Endothelial cell (in vitro differentiated cells): Measurements from ENCODE around the gene IFIT1. TPM values are rescaled to one million over a fixed set of nuclear protein-coding genes. Genes with fewer than 3 reads are reported as not detected.

ENCODE experiments used
- DNase-seq: peaks from one replicate; pipeline ENCODE4 v3.0.0; 2021; ENCODE audit warnings: low spot score
- H3K27ac Mint-ChIP-seq: one replicate; pipeline ENCODE4 v1.8.0; 2021; ENCODE audit warnings: mixed read lengths, inconsistent platforms; ENCODE audit not compliant: unreplicated experiment
- H3K27me3 Mint-ChIP-seq: one replicate; pipeline ENCODE4 v1.8.0; 2021; ENCODE audit warnings: mild to moderate bottlenecking, moderate library complexity, mixed read lengths, inconsistent platforms; ENCODE audit not compliant: unreplicated experiment
- H3K36me3 Mint-ChIP-seq: one replicate; pipeline ENCODE4 v1.8.0; 2021; ENCODE audit warnings: mild to moderate bottlenecking, low read depth, mixed read lengths, inconsistent platforms; ENCODE audit not compliant: unreplicated experiment
- H3K4me1 Mint-ChIP-seq: one replicate; pipeline ENCODE4 v1.8.0; 2021; ENCODE audit warnings: mild to moderate bottlenecking, mixed read lengths, inconsistent platforms; ENCODE audit not compliant: unreplicated experiment
- H3K4me3 Mint-ChIP-seq: one replicate; pipeline ENCODE4 v1.8.0; 2021; ENCODE audit warnings: mild to moderate bottlenecking, mixed read lengths, inconsistent platforms; ENCODE audit not compliant: unreplicated experiment
- H3K9me3 Mint-ChIP-seq: one replicate; pipeline ENCODE4 v1.8.0; 2021; ENCODE audit warnings: mixed read lengths, inconsistent platforms; ENCODE audit not compliant: unreplicated experiment
- total RNA-seq: library from RNA; stranded (reverse); fragmentation: NEBNext Ultra II Directional; extraction: Animal tissue kit (Norgen Biotek cat#: 25700); gene quantifications from one replicate; pipeline ENCODE4 v1.2.1, GENCODE V29; 2021; ENCODE audit not compliant: unreplicated experiment
- TF ChIP-seq, protein P1 (sequence below): fragments of 200-600 bp; sonication (generic); IDR thresholded peaks from one replicate; pipeline ENCODE4 v1.5.0; 2021; ENCODE audit warnings: antibody characterized with exemption; ENCODE audit not compliant: unreplicated experiment

IFIT1 gene
- total RNA-seq, 1 donor from 2014 or later: 2.0 TPM

DNA sequence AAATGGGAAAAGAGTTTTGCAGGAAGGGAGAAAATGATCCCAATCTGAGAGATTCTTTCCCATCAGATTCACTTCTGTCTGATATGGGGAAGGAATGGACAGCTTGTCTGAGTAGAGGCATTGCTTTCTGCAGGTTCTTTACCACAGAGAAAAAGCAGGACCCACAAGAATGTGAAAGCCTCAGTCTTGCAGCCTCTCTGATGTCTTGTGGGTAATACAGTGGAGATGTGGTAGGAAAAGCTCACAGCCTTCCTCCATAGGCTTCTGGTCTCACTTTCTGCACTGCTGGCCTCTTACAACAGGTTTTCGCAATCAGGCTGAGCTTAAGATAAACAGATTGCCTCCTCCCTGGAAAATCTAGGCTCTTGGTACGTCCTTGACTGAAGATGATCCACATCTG lies 551 bp downstream of the IFIT1 start:
- DNase-seq: no peak
- peaks cover 3% of the 10 kb centered on the region for H3K4me1 Mint-ChIP-seq
- no peaks in the 10 kb centered on the region for H3K36me3 Mint-ChIP-seq
- H3K4me3 Mint-ChIP-seq: no peak overlapping the region
- no peak overlapping the region for H3K27ac Mint-ChIP-seq
- peaks cover 2% of the 10 kb centered on the region for H3K27me3 Mint-ChIP-seq
- no peaks in the 10 kb centered on the region for H3K9me3 Mint-ChIP-seq
- TF ChIP-seq, protein P1, sequence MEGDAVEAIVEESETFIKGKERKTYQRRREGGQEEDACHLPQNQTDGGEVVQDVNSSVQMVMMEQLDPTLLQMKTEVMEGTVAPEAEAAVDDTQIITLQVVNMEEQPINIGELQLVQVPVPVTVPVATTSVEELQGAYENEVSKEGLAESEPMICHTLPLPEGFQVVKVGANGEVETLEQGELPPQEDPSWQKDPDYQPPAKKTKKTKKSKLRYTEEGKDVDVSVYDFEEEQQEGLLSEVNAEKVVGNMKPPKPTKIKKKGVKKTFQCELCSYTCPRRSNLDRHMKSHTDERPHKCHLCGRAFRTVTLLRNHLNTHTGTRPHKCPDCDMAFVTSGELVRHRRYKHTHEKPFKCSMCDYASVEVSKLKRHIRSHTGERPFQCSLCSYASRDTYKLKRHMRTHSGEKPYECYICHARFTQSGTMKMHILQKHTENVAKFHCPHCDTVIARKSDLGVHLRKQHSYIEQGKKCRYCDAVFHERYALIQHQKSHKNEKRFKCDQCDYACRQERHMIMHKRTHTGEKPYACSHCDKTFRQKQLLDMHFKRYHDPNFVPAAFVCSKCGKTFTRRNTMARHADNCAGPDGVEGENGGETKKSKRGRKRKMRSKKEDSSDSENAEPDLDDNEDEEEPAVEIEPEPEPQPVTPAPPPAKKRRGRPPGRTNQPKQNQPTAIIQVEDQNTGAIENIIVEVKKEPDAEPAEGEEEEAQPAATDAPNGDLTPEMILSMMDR: no peak

DNA sequence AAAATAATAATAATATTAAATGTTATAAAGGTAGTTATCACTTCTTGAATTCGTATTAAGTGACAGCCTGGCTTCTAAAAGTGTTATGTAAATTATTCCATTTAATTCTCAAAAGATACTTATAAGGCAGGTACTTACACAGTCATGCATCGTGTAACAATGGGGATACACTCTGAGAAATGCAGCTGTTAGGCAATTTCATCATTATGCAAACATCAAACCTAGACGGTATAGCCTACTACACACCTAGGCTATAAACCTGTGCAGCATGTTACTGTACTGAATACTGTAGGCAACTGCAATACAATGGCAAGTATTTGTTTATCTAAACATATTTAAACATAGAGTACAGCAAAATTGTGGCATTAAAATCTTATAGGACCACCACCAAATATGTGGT lies 1.5 kb downstream of the IFIT1 start:
- H3K27ac Mint-ChIP-seq: no peak overlapping the region
- no peak for DNase-seq
- H3K36me3 Mint-ChIP-seq: no peaks in the 10 kb centered on the region
- no peaks in the 10 kb centered on the region for H3K27me3 Mint-ChIP-seq
- TF ChIP-seq, protein P1: no peak
- H3K4me1 Mint-ChIP-seq: peaks cover 3% of the 10 kb centered on the region
- H3K9me3 Mint-ChIP-seq: no peaks in the 10 kb centered on the region
- no peak overlapping the region for H3K4me3 Mint-ChIP-seq

DNA sequence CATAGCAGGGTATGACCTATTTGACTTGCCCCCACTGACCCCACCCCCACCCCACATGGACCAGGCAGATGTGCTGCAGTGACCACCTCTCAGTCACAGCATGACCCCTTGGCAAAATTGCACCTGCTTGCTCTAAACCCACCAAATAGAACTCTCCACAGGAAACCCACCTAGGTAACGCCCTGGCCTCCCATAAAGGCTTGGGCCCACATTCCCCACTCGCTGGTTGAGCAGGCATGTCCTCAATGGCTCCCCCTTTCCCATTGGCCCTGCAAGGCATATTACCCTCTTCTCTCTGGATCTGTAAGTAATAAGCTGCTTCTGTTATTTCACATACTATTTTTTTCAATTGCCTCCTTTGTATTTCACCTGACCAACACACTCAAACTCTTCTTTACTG lies 2.7 kb downstream of the IFIT1 start:
- no peak for DNase-seq
- no peaks in the 10 kb centered on the region for H3K36me3 Mint-ChIP-seq
- no peak overlapping the region for H3K4me3 Mint-ChIP-seq
- H3K9me3 Mint-ChIP-seq: no peaks in the 10 kb centered on the region
- no peaks in the 10 kb centered on the region for H3K27me3 Mint-ChIP-seq
- TF ChIP-seq, protein P1: no peak
- H3K27ac Mint-ChIP-seq: no peak overlapping the region
- peaks cover 3% of the 10 kb centered on the region for H3K4me1 Mint-ChIP-seq

DNA sequence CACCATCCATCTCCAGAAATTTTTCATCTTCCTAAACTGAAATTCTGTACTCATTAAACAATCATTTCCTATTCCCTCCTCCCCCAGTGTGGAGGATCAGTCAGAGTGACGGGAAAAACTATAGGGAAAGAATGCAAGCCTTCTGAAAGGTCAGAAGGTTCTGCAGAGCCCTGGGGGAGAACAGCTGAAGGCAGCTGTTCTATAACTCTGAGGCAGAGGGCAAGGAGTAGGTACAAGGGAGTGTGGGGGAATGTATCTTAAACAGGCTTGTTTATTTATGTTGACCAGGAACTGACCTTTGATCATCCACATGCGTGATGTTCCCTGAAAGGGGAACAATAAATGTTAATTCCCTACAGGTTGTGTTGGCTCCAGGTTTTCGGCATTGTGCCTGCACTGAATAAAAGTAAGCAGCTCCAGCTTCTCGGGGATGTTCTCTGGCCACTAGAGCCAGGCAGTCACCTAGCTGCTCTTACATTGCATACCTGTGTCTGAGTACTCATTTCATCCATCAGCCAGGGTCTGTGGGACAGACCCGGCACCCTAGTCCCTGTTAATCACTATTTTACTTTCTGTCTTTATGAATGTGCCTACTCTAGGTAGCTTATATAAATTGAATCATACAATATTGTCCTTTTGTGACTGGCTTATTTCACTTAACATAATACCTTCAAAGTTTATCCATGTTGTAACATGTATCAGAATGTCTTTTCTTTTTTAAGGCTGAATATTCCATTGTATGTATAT lies 5.8 kb downstream of the IFIT1 start:
- Mint-ChIP-seq H3K9me3 (no peaks in the 10 kb centered on the region), H3K36me3 (no peaks in the 10 kb centered on the region), H3K27me3 (no peaks in the 10 kb centered on the region), H3K4me3 (no peak overlapping the region), H3K4me1 (no peaks in the 10 kb centered on the region), H3K27ac (no peak overlapping the region)
- TF ChIP-seq, protein P1: no peak
- no peak for DNase-seq

DNA sequence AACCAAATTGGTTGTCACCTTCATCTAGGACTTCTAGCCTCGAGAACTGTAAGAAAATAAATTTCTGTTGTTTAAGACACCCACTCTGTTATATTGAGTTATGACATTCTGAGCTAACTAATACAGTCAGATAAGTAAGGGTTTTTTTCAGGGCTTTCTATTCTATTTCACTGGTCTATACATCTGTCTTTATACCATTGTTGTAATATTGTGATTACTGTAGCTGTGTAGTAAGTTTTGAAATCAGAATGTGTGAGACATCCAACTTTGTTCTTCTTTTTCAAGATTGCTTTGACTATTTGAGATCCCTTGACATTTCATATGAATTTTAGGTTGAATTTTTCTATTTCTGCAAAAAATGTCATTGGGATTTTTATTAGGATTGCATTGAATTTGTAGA lies 7.5 kb downstream of the IFIT1 start:
- Mint-ChIP-seq H3K36me3 (no peaks in the 10 kb centered on the region), H3K4me1 (no peaks in the 10 kb centered on the region), H3K4me3 (no peak overlapping the region), H3K27me3 (peaks cover 2% of the 10 kb centered on the region), H3K27ac (no peak overlapping the region), H3K9me3 (no peaks in the 10 kb centered on the region)
- TF ChIP-seq, protein P1: no peak
- DNase-seq: no peak
